ENCODE results near the gene CD28.

GRCh38 chr2:203710952-203711351 lies 4.5 kb downstream of the CD28 start:
- TF ChIP-seq CTCF (IDR thresholded peaks at IDR 0.05; ENCODE audit: insufficient read depth, low read length, poor library complexity, severe bottlenecking) (no peak), EZH2phosphoT487 (conservative IDR thresholded peaks at IDR 0.05; ENCODE audit: low read length) (no peak)

All from SU-DHL-6 (cell line).